ENCODE results near the gene ATXN1.

Gene ATXN1

DNA sequence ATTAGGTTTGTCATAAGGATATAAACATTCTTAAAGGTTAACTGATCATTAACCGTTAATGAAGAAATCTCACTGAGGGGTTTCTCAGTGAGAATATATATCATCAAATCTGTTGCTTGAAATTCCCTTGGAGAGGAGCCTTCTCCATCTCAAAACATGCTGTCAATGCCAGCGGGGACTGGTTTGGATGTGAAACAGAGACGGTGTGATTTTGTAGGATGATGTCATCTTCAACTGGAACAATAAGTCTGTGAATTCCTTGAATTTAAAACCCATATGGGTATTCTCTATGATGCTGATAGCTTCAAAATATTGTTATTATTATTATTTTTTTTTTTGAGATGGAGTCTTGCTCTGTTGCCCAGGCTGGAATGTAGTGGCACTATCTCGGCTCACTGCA, 447.0 kb downstream of the ATXN1 start:
- no peak overlapping the region for H3K27ac Mint-ChIP-seq
- H3K9me3 Mint-ChIP-seq, result no peaks in the 10 kb centered on the region
- DNase-seq, result no peak
- no peaks in the 10 kb centered on the region for H3K36me3 Mint-ChIP-seq (ENCODE audit: low read depth)
- no peaks in the 10 kb centered on the region for H3K27me3 Mint-ChIP-seq (ENCODE audit: low read depth, poor library complexity)
- no peak overlapping the region for H3K4me3 Mint-ChIP-seq
- TF ChIP-seq, protein P1, sequence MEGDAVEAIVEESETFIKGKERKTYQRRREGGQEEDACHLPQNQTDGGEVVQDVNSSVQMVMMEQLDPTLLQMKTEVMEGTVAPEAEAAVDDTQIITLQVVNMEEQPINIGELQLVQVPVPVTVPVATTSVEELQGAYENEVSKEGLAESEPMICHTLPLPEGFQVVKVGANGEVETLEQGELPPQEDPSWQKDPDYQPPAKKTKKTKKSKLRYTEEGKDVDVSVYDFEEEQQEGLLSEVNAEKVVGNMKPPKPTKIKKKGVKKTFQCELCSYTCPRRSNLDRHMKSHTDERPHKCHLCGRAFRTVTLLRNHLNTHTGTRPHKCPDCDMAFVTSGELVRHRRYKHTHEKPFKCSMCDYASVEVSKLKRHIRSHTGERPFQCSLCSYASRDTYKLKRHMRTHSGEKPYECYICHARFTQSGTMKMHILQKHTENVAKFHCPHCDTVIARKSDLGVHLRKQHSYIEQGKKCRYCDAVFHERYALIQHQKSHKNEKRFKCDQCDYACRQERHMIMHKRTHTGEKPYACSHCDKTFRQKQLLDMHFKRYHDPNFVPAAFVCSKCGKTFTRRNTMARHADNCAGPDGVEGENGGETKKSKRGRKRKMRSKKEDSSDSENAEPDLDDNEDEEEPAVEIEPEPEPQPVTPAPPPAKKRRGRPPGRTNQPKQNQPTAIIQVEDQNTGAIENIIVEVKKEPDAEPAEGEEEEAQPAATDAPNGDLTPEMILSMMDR (IDR thresholded peaks at IDR 0.05), result no peak
- no peaks in the 10 kb centered on the region for H3K4me1 Mint-ChIP-seq

- TF ChIP-seq, protein P1 (IDR thresholded peaks at IDR 0.05), result no peak
Observed at GRCh38 chr6:16313732-16314131, 447.5 kb downstream of the ATXN1 start.

DNA sequence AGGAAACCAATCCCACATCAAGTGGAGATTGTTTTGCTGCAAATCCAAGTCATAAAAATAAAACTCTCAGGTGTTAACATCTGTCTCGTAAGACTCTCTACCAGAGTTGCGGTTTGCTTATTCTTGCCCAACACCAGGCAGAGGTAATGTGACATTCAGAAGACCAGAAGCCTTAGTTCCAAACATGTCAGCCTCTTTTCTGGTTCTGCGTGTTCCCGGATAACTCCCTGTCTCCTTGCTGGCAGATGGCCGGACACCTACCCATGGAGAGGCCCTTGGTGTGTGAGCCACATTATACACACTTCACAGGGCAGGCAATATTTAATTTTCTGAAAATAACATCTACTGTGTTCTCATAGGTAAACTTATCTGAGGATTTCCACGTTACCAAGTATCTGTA, 449.5 kb downstream of the ATXN1 start:
- Mint-ChIP-seq H3K4me1 (no peaks in the 10 kb centered on the region), H3K9me3 (no peaks in the 10 kb centered on the region), H3K4me3 (no peak overlapping the region), H3K27me3 (ENCODE audit: low read depth, poor library complexity) (peaks cover 9% of the 10 kb centered on the region), H3K36me3 (ENCODE audit: low read depth) (no peaks in the 10 kb centered on the region), H3K27ac (no peak overlapping the region)
- TF ChIP-seq, protein P1 (IDR thresholded peaks at IDR 0.05), result no peak
- DNase-seq, result no peak

More at GRCh38 chr6:16313732-16314131, 447.5 kb downstream of the ATXN1 start:
- Mint-ChIP-seq H3K27me3 (ENCODE audit: low read depth, poor library complexity) (no peaks in the 10 kb centered on the region), H3K27ac (peak overlapping the region; percentile 59), H3K9me3 (no peaks in the 10 kb centered on the region), H3K36me3 (ENCODE audit: low read depth) (no peaks in the 10 kb centered on the region), H3K4me1 (no peaks in the 10 kb centered on the region), H3K4me3 (no peak overlapping the region)
- DNase-seq, result no peak

- H3K27ac Mint-ChIP-seq, result no peak overlapping the region
- peaks cover 56% of the 10 kb centered on the region for H3K27me3 Mint-ChIP-seq (ENCODE audit: low read depth, poor library complexity)
- no peak for DNase-seq
- H3K36me3 Mint-ChIP-seq (ENCODE audit: low read depth), result no peaks in the 10 kb centered on the region
- H3K4me1 Mint-ChIP-seq, result peaks cover 51% of the 10 kb centered on the region
- H3K9me3 Mint-ChIP-seq, result no peaks in the 10 kb centered on the region
- peak overlapping the region; percentile 72 for H3K4me3 Mint-ChIP-seq
- TF ChIP-seq, protein P1 (IDR thresholded peaks at IDR 0.05), result no peak
Observed at GRCh38 chr6:16306334-16306733, 454.9 kb downstream of the ATXN1 start.

DNA sequence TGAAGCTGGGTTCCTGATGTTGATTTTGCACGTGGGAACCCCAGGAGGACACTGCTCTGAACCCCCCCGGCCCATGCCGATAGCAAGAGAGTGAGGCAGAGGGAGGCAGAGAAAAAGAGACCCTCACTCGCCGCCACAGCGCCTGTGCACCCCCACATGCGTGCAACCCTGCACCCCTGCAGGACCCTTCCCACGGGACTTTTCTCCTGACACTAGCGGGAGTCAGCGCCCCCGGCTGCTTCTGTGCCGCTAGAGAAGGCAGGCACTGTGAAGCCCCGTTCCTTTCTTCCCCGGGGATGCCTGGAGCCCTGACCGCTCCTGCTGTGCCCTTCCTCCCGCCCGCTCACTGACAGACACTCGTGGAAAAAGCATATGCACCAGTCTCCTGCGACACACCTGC, 455.5 kb downstream of the ATXN1 start:
- Mint-ChIP-seq H3K36me3 (ENCODE audit: low read depth) (no peaks in the 10 kb centered on the region), H3K4me1 (peaks cover 51% of the 10 kb centered on the region), H3K27me3 (ENCODE audit: low read depth, poor library complexity) (peaks cover 56% of the 10 kb centered on the region), H3K9me3 (no peaks in the 10 kb centered on the region), H3K4me3 (peak overlapping the region; percentile 72), H3K27ac (no peak overlapping the region)
- peak; percentile 32 for DNase-seq
- TF ChIP-seq, protein P1 (IDR thresholded peaks at IDR 0.05), result no peak

GRCh38 chr6:16305246-16305725, 456.0 kb downstream of the ATXN1 start:
- DNase-seq, result no peak
- Mint-ChIP-seq H3K4me3 (peak overlapping the region; percentile 72), H3K27ac (no peak overlapping the region), H3K27me3 (ENCODE audit: low read depth, poor library complexity) (peaks cover 56% of the 10 kb centered on the region), H3K36me3 (ENCODE audit: low read depth) (no peaks in the 10 kb centered on the region), H3K9me3 (no peaks in the 10 kb centered on the region), H3K4me1 (peaks cover 51% of the 10 kb centered on the region)
- TF ChIP-seq, protein P1 (IDR thresholded peaks at IDR 0.05), result no peak
